H1 (cell line): ENCODE data around the gene MFAP4.

Experiments used
- CBX8 ChIP-seq: fragments of 300-800, 300-1000 bp; sonication (generic); IDR thresholded peaks from 2 replicates; pipeline ENCODE4 v1.7.1; 2016; ENCODE audit warnings: low read depth, low read length, borderline replicate concordance
- CHD2 ChIP-seq: IDR thresholded peaks from 2 replicates; pipeline ENCODE4 v1.6.1; 2012; ENCODE audit warnings: low read length, improper control_type of control experiment
- CTCF ChIP-seq, 3 experiments: IDR thresholded peaks; 1 replicate in 2 of 3; 2 replicates in 1 of 3; pipeline versions ENCODE4 v1.5.1 to v1.6.1; 2011; ENCODE audit warnings: low read length in 3 of 3, mild to moderate bottlenecking in 3 of 3, inconsistent platforms in 2 of 3, low read depth in 1 of 3, moderate library complexity in 1 of 3; ENCODE audit not compliant: insufficient read depth in 1 of 3; ENCODE audit errors: control extremely low read depth in 1 of 3
- GTF2F1 ChIP-seq: IDR thresholded peaks from 2 replicates; pipeline ENCODE4 v1.6.1; 2012; ENCODE audit warnings: low read depth, low read length, improper control_type of control experiment, borderline replicate concordance
- POLR2A ChIP-seq, 2 experiments: IDR thresholded peaks; 1 replicate in 1 of 2; 2 replicates in 1 of 2; pipeline ENCODE4 v1.6.1; 2011; ENCODE audit warnings: low read depth in 2 of 2, low read length in 2 of 2, mild to moderate bottlenecking in 2 of 2; ENCODE audit errors: control extremely low read depth in 1 of 2
- POLR2AphosphoS5 ChIP-seq: IDR thresholded peaks from 2 replicates; pipeline ENCODE4 v1.6.1; 2011; ENCODE audit warnings: low read depth, low read length
- RAD21 ChIP-seq, 2 experiments: IDR thresholded peaks in 1 of 2; conservative IDR thresholded peaks in 1 of 2; 2 replicates each; pipeline ENCODE4 v1.6.1; 2011; ENCODE audit warnings: low read depth in 2 of 2, low read length in 2 of 2, improper control_type of control experiment in 1 of 2, inconsistent platforms in 1 of 2, mild to moderate bottlenecking in 1 of 2, moderate library complexity in 1 of 2
- SIN3A ChIP-seq, 2 experiments: IDR thresholded peaks in 1 of 2; conservative IDR thresholded peaks in 1 of 2; 2 replicates each; pipeline ENCODE4 v1.6.1; 2011 to 2012; ENCODE audit warnings: low read length in 2 of 2, improper control_type of control experiment in 1 of 2, low read depth in 1 of 2, mild to moderate bottlenecking in 1 of 2
- SUZ12 ChIP-seq: fragments of 200-600 bp; sonication (generic); IDR thresholded peaks from 2 replicates; pipeline ENCODE4 v1.6.1; 2012; ENCODE audit warnings: mild to moderate bottlenecking, inconsistent platforms, low read length, moderate library complexity, mixed read lengths
- TAF1 ChIP-seq: IDR thresholded peaks from 2 replicates; pipeline ENCODE4 v1.6.1; 2011; ENCODE audit warnings: mild to moderate bottlenecking, low read depth, low read length
- USF2 ChIP-seq: IDR thresholded peaks from 2 replicates; pipeline ENCODE4 v1.6.1; 2011; ENCODE audit warnings: low read length, improper control_type of control experiment

DNA sequence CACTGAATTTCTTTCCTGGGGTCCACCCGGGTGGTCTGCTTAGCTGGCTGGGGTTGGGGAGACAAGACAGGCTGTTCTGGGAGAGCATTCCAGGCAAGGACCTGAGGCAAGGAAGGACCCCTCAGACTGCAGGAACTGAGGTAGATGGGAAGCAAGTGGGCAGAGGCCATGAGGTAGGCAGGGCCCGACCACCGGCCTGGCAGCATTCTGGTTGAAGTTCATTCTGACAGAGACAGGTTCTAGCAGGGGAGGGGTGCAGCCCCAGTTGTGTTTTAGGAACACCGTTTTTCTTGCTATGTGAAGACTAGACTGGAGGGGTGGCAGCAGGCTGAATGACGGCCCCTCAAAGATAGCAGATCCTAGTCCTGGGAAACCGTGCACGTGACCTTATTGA lies 41.9 kb downstream of the MFAP4 start:
- TF ChIP-seq CTCF (IDR thresholded peaks at IDR 0.05; ENCODE audit: control extremely low read depth in 1 of 3, insufficient read depth in 1 of 3, low read depth in 1 of 3, low read length in 3 of 3) (no peak), GTF2F1 (no peak), USF2 (no peak), CBX8 (no peak), SIN3A (conservative IDR thresholded peaks at IDR 0.05 in 1 of 2, IDR thresholded peaks at IDR 0.05 in 1 of 2; ENCODE audit: low read depth in 1 of 2, low read length in 2 of 2) (no peak), POLR2AphosphoS5 (no peak), TAF1 (no peak), RAD21 (IDR thresholded peaks at IDR 0.05 in 1 of 2, conservative IDR thresholded peaks at IDR 0.05 in 1 of 2; ENCODE audit: low read depth in 2 of 2, low read length in 2 of 2) (no peak), CHD2 (no peak), SUZ12 (no peak), POLR2A (IDR thresholded peaks at IDR 0.05; ENCODE audit: control extremely low read depth in 1 of 2, low read depth in 2 of 2, low read length in 2 of 2) (no peak)
